GM12891 (cell line): ENCODE measurements around the gene CD69.

Experiments used
- POLR2A ChIP-seq: IDR thresholded peaks from 2 replicates; pipeline ENCODE4 v1.6.1; 2011; ENCODE audit warnings: low read depth, low read length, control low read depth
- POLR2AphosphoS5 ChIP-seq: IDR thresholded peaks from 2 replicates; pipeline ENCODE4 v1.6.1; 2011; ENCODE audit warnings: low read depth, low read length, control low read depth
- POU2F2 ChIP-seq: IDR thresholded peaks from 2 replicates; pipeline ENCODE4 v1.6.1; 2011; ENCODE audit warnings: low read depth, mild to moderate bottlenecking, control low read depth, low read length, moderate library complexity
- TAF1 ChIP-seq: IDR thresholded peaks from 2 replicates; pipeline ENCODE4 v1.6.1; 2011; ENCODE audit warnings: low read depth, low read length, control low read depth

DNA sequence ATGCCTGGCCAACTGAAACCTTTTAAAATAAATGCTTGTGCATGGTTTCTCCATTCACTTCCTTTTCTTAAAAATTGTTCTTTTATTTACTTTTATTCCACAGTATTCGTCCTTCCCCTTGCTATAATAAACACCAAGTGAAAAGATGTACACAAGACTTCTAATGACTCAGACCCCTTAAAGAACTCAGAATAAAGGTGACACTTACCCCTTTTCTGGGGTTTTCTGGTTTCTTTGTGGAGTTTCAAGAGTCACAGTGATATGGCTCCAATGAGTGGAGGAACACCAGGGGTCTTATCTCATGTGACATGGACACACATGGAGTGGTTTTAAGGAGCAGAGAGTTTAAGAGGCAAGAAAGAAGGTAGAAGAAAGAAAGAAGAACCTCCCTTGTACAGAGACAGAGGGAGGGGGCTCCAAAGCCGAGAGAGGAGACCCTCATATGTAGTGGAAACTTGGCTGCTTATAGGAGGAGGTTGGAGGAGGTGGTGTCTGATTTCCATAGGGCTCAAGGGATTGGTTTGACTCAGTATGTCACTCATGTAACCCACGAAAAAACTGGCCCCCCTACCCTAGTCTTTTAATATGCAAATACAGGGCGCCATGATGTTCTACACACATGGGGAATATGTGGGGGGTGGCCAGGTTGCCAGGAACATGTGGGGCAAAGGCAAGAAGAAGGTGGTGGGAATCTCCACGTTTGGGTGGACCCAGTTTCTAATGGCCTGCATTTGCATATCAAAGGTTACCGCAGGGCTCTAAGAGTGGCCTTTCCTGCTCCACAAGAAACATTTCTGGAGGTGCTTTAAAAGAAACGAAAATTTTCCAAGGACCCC is 22.1 kb upstream of the CD69 start:
- no peak for TF ChIP-seq POLR2A
- no peak for TF ChIP-seq POLR2AphosphoS5
- TF ChIP-seq TAF1: no peak
- TF ChIP-seq POU2F2: no peak
